ENCODE measurements around the gene NPEPPS.

DNA sequence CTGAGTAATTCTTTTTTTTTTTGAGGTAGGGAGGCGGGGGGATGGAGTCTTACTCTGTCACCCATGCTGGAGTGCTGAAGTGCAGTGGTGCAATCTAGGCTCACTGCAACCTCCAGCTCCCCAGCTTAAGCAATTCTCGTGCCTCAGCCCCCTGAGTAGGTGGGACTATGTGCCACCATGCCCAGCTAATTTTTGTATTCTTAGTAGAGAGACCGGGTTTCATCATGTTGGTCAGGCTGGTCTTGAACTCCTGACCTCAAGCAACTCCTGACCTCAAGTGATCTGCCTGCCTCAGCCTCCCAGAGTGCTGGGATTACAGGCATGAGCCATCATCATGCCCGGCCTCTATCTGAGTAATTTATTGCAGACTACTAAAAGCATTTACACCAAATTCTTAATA is 138.2 kb downstream of the NPEPPS start:
- TF ChIP-seq EP300 (IDR thresholded peaks at IDR 0.05) = no peak
- TF ChIP-seq, protein P1, sequence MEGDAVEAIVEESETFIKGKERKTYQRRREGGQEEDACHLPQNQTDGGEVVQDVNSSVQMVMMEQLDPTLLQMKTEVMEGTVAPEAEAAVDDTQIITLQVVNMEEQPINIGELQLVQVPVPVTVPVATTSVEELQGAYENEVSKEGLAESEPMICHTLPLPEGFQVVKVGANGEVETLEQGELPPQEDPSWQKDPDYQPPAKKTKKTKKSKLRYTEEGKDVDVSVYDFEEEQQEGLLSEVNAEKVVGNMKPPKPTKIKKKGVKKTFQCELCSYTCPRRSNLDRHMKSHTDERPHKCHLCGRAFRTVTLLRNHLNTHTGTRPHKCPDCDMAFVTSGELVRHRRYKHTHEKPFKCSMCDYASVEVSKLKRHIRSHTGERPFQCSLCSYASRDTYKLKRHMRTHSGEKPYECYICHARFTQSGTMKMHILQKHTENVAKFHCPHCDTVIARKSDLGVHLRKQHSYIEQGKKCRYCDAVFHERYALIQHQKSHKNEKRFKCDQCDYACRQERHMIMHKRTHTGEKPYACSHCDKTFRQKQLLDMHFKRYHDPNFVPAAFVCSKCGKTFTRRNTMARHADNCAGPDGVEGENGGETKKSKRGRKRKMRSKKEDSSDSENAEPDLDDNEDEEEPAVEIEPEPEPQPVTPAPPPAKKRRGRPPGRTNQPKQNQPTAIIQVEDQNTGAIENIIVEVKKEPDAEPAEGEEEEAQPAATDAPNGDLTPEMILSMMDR (IDR thresholded peaks at IDR 0.05) = no peak
- TF ChIP-seq POLR2AphosphoS5 (IDR thresholded peaks at IDR 0.05) = no peak

Measured in suprapubic skin (tissue), 4 donors.